Endothelial cell (in vitro differentiated cells): ENCODE measurements around the gene TMEM125. TPM values are rescaled to one million over a fixed set of nuclear protein-coding genes. Genes with fewer than 3 reads are reported as not detected.
A peak's percentile ranks its signal among the peaks of the same experiment; 100 is the strongest.

Source experiments
- DNase-seq: peaks from one replicate; pipeline ENCODE4 v3.0.0; 2021; ENCODE audit warnings: low spot score
- H3K27ac Mint-ChIP-seq: one replicate; pipeline ENCODE4 v1.8.0; 2021; ENCODE audit warnings: mixed read lengths, inconsistent platforms; ENCODE audit not compliant: unreplicated experiment
- H3K27me3 Mint-ChIP-seq: one replicate; pipeline ENCODE4 v1.8.0; 2021; ENCODE audit warnings: mild to moderate bottlenecking, moderate library complexity, mixed read lengths, inconsistent platforms; ENCODE audit not compliant: unreplicated experiment
- H3K36me3 Mint-ChIP-seq: one replicate; pipeline ENCODE4 v1.8.0; 2021; ENCODE audit warnings: mild to moderate bottlenecking, low read depth, mixed read lengths, inconsistent platforms; ENCODE audit not compliant: unreplicated experiment
- H3K4me1 Mint-ChIP-seq: one replicate; pipeline ENCODE4 v1.8.0; 2021; ENCODE audit warnings: mild to moderate bottlenecking, mixed read lengths, inconsistent platforms; ENCODE audit not compliant: unreplicated experiment
- H3K4me3 Mint-ChIP-seq: one replicate; pipeline ENCODE4 v1.8.0; 2021; ENCODE audit warnings: mild to moderate bottlenecking, mixed read lengths, inconsistent platforms; ENCODE audit not compliant: unreplicated experiment
- H3K9me3 Mint-ChIP-seq: one replicate; pipeline ENCODE4 v1.8.0; 2021; ENCODE audit warnings: mixed read lengths, inconsistent platforms; ENCODE audit not compliant: unreplicated experiment
- total RNA-seq: library from RNA; stranded (reverse); fragmentation: NEBNext Ultra II Directional; extraction: Animal tissue kit (Norgen Biotek cat#: 25700); gene quantifications from one replicate; pipeline ENCODE4 v1.2.1, GENCODE V29; 2021; ENCODE audit not compliant: unreplicated experiment
- TF ChIP-seq, protein P1 (sequence below): fragments of 200-600 bp; sonication (generic); IDR thresholded peaks from one replicate; pipeline ENCODE4 v1.5.0; 2021; ENCODE audit warnings: antibody characterized with exemption; ENCODE audit not compliant: unreplicated experiment

TMEM125 gene
- total RNA-seq, 1 donor from 2014 or later = 2.7 TPM

DNA sequence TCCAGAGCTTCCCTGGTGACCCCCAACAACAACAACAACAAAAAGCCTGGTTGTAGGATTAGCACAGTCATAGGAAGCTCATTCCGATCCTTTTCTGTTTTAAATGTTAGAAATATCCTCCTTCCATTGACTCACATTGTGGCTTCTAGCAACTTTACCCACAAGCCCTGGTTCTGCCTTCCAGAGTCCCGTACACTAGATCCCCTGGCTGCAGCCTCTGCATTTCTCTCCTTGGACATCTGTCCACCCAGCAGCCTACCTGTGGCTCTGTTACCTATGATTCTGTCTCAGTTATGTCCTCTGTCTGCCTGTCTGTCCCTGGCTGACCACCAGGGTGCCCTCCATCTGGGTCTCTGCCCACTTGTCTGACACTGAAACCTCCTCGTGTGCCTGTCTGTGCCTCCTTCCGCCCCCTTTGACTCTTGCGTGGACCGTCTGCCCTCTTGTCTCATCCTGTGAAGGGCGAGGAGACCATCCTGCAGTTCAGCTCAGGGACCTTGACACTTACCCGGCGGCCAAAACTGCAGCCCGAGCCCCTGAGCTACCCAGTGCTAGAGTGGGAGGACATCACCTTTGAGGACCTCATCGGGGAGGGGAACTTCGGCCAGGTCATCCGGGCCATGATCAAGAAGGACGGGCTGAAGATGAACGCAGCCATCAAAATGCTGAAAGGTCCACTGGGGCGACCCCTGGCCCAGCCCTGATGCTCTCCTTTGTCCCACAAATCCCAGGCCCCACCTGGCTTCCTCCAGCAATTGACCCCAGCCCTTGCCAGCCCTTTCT lies 47.1 kb downstream of the TMEM125 start:
- DNase-seq = no peak
- Mint-ChIP-seq H3K4me1 (peaks cover 5% of the 10 kb centered on the region), H3K27ac (no peak overlapping the region), H3K9me3 (no peaks in the 10 kb centered on the region), H3K36me3 (peaks cover 74% of the 10 kb centered on the region), H3K4me3 (peak overlapping the region; percentile 66), H3K27me3 (peaks cover 29% of the 10 kb centered on the region)
- TF ChIP-seq, protein P1, sequence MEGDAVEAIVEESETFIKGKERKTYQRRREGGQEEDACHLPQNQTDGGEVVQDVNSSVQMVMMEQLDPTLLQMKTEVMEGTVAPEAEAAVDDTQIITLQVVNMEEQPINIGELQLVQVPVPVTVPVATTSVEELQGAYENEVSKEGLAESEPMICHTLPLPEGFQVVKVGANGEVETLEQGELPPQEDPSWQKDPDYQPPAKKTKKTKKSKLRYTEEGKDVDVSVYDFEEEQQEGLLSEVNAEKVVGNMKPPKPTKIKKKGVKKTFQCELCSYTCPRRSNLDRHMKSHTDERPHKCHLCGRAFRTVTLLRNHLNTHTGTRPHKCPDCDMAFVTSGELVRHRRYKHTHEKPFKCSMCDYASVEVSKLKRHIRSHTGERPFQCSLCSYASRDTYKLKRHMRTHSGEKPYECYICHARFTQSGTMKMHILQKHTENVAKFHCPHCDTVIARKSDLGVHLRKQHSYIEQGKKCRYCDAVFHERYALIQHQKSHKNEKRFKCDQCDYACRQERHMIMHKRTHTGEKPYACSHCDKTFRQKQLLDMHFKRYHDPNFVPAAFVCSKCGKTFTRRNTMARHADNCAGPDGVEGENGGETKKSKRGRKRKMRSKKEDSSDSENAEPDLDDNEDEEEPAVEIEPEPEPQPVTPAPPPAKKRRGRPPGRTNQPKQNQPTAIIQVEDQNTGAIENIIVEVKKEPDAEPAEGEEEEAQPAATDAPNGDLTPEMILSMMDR = peak; percentile 31

DNA sequence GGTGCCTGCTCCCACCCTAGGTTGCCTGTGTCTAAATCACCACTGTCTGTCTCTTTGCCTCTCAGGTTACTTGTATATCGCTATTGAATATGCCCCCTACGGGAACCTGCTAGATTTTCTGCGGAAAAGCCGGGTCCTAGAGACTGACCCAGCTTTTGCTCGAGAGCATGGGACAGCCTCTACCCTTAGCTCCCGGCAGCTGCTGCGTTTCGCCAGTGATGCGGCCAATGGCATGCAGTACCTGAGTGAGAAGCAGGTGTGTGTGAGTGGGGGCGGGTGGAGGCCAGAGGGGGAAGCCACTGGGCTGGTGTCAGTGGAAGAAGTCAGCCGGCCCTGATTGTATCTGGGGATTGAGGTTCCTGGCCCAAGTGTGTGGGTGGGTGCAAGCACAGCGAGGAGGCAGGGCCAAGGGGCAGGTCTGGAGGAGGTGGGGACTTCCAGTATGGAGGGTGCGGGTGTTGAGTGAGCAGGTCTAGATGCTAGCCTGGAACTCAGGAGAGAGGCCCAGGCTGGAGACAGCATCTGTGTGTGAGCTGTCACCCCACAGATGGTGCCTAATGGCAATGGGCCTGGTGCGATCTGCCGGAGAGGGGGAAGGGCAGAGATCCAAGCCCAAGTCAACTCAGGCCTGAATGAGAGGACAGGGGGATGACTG lies 48.2 kb downstream of the TMEM125 start:
- Mint-ChIP-seq H3K9me3 (no peaks in the 10 kb centered on the region), H3K27ac (peak overlapping the region; percentile 9), H3K4me1 (peaks cover 6% of the 10 kb centered on the region), H3K36me3 (peaks cover 77% of the 10 kb centered on the region), H3K27me3 (peaks cover 27% of the 10 kb centered on the region), H3K4me3 (peak overlapping the region; percentile 80)
- no peak for DNase-seq
- TF ChIP-seq, protein P1 = no peak

DNA sequence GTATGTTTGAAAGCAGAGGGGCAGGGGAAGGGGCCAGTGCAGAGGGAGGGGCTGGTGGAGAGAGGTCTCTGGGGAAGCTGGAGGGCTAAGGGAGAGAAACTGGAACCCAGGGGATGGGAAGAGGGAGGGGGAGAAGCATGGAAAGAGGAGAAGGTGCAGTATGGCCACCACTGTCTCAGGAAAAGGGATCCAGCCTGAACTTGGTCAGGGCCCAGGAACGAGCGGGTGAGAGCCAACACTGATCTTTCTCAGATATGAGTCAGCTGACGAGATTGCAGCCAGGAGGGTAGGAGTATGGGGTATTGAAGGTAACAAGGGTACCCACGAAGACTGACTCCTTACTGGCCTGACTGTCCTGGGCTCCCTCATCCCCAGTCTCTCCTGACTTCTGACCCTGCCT lies 49.0 kb downstream of the TMEM125 start:
- peaks cover 78% of the 10 kb centered on the region for H3K36me3 Mint-ChIP-seq
- peaks cover 28% of the 10 kb centered on the region for H3K27me3 Mint-ChIP-seq
- no peak overlapping the region for H3K27ac Mint-ChIP-seq
- H3K4me1 Mint-ChIP-seq = peaks cover 11% of the 10 kb centered on the region
- H3K9me3 Mint-ChIP-seq = no peaks in the 10 kb centered on the region
- DNase-seq = no peak
- TF ChIP-seq, protein P1 = no peak
- no peak overlapping the region for H3K4me3 Mint-ChIP-seq

DNA sequence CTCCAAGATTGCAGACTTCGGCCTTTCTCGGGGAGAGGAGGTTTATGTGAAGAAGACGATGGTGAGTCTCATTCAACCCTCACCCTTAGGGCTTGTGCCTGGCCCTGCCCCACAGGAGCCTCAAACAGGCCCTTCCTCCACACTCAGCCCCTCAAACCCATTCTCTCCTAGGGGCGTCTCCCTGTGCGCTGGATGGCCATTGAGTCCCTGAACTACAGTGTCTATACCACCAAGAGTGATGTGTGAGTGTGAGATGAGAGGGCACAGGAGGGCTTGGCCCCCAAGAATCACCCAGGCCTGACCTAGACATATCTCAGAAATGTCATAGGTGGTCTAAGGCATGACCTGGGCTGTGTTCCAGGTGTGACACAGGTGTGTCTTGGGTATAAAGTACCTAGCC lies 49.5 kb downstream of the TMEM125 start:
- no peak overlapping the region for H3K27ac Mint-ChIP-seq
- peaks cover 29% of the 10 kb centered on the region for H3K27me3 Mint-ChIP-seq
- H3K9me3 Mint-ChIP-seq = peaks cover 3% of the 10 kb centered on the region
- peaks cover 80% of the 10 kb centered on the region for H3K36me3 Mint-ChIP-seq
- no peak for DNase-seq
- peaks cover 15% of the 10 kb centered on the region for H3K4me1 Mint-ChIP-seq
- H3K4me3 Mint-ChIP-seq = peak overlapping the region; percentile 26
- TF ChIP-seq, protein P1 = no peak

DNA sequence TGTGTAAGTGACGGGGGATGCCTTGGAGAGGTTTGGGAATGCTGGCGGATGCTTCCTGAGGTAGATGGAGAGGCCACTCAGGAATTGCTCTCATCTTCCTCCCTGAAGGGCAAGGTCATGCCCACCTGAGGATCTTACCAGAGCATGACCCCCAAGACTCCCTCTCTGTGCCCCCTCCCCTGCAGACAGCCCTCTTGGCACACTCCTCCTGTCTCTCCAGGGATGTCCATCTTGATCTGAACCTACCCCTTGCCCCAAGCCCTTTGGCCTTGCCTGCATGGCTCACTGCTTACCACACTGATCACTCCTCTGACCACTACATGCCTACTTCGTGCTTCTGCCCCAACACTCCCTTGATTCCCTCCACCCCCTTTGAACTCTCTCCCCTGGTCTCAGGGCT lies 50.0 kb downstream of the TMEM125 start:
- peaks cover 34% of the 10 kb centered on the region for H3K27me3 Mint-ChIP-seq

More for the DNA sequence above, 50.0 kb downstream of the TMEM125 start:
- DNase-seq = no peak
- peaks cover 85% of the 10 kb centered on the region for H3K36me3 Mint-ChIP-seq
- H3K4me1 Mint-ChIP-seq = peaks cover 19% of the 10 kb centered on the region
- peak overlapping the region; percentile 26 for H3K4me3 Mint-ChIP-seq
- H3K27ac Mint-ChIP-seq = peak overlapping the region; percentile 52
- TF ChIP-seq, protein P1 = no peak
- peaks cover 7% of the 10 kb centered on the region for H3K9me3 Mint-ChIP-seq
